PFSK-1 (cell line): ENCODE measurements around the gene DHPS.

Experiments
- FOXP2 ChIP-seq: optimal IDR thresholded peaks from 2 replicates; pipeline ENCODE3; 2011; ENCODE audit warnings: borderline replicate concordance, control low read depth, inconsistent platforms; ENCODE audit not compliant: insufficient read depth; ENCODE audit errors: extremely low read length, extremely low read depth
- POLR2AphosphoS5 ChIP-seq: IDR thresholded peaks from 2 replicates; pipeline ENCODE4 v1.6.1; 2012; ENCODE audit warnings: low read depth, mild to moderate bottlenecking, control low read depth, low read length, moderate library complexity
- SIN3A ChIP-seq: IDR thresholded peaks from 2 replicates; pipeline ENCODE4 v1.6.1; 2012; ENCODE audit warnings: mild to moderate bottlenecking, low read length, moderate library complexity, borderline replicate concordance; ENCODE audit not compliant: insufficient read depth
- TAF1 ChIP-seq: IDR thresholded peaks from 2 replicates; pipeline ENCODE4 v1.6.1; 2012; ENCODE audit warnings: low read length, control low read depth, borderline replicate concordance; ENCODE audit not compliant: insufficient read depth
- TF ChIP-seq, protein P1 (sequence below), 2 experiments: IDR thresholded peaks; 2 replicates each; pipeline versions ENCODE4 v1.6.1 to v1.8.0; 2011 to 2012; ENCODE audit warnings: low read depth in 2 of 2, low read length in 2 of 2, control low read depth in 1 of 2, inconsistent platforms in 1 of 2, mild to moderate bottlenecking in 1 of 2, moderate library complexity in 1 of 2; ENCODE audit not compliant: insufficient read depth in 1 of 2

Gene DHPS

DNA sequence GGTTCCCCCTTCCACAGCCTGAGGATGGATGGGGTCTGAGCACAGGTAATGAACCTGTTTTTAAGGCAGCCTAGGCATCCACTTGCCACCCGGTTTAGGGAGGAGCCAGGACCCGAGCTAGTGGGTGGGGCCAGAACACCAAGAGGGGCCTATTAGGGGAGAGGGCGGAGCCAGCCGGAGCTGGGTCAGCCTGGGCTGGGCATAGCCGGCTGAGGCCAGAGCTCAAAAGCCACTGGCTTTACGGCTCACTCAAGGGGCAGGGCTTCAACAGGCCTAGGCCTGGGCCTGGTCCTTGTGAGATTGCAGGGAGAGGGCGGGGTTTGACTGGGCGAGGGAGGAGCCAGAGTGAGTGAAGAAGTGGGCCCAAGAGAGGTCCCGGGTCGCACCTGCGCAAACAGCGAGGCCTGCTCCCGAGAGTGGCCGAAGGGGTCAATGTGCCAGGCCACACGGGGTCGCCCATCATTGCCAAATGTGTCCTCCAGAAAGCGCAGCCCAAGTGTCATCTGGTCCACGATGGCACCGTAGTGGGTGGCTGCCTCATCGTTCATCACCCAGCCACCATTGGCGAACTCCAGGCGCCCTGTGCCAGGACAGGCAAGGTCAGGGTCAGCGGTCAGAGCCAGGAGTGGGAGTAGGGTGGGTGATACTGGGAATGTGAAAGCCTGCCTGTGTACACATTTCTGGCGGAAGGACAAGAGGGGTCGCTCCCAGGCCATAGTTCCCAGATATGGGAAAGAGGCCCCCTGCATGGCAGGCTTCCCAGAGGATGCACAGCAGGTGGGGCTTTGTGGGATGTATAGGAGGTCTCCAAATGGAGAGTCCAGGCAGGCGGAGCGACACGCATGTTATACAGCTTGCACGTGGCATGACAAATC is 17.0 kb downstream of the DHPS start:
- TF ChIP-seq, protein P1, sequence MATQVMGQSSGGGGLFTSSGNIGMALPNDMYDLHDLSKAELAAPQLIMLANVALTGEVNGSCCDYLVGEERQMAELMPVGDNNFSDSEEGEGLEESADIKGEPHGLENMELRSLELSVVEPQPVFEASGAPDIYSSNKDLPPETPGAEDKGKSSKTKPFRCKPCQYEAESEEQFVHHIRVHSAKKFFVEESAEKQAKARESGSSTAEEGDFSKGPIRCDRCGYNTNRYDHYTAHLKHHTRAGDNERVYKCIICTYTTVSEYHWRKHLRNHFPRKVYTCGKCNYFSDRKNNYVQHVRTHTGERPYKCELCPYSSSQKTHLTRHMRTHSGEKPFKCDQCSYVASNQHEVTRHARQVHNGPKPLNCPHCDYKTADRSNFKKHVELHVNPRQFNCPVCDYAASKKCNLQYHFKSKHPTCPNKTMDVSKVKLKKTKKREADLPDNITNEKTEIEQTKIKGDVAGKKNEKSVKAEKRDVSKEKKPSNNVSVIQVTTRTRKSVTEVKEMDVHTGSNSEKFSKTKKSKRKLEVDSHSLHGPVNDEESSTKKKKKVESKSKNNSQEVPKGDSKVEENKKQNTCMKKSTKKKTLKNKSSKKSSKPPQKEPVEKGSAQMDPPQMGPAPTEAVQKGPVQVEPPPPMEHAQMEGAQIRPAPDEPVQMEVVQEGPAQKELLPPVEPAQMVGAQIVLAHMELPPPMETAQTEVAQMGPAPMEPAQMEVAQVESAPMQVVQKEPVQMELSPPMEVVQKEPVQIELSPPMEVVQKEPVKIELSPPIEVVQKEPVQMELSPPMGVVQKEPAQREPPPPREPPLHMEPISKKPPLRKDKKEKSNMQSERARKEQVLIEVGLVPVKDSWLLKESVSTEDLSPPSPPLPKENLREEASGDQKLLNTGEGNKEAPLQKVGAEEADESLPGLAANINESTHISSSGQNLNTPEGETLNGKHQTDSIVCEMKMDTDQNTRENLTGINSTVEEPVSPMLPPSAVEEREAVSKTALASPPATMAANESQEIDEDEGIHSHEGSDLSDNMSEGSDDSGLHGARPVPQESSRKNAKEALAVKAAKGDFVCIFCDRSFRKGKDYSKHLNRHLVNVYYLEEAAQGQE (IDR thresholded peaks at IDR 0.05; ENCODE audit: insufficient read depth in 1 of 2, low read depth in 2 of 2, low read length in 2 of 2), result no peak

DNA sequence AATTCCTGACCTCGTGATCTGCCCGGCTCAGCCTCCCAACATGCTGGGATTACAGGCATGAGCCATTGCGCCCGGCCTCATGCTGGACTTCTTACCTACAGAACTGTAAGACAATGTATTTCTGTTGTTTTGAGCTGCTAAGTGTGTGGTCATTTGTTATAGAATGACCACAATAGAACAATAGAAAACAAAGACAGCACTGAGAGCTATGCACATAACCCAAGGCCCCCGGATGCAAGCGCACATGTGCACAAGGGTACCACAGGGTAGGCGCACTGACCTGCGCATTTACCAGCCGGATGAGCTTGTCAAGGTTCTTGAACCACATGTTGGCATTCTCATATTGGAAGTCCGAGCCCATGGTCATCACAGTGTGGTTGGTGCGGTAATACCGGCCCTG is 20.7 kb downstream of the DHPS start:
- TF ChIP-seq SIN3A (no peak), TAF1 (no peak), FOXP2 (no peak), POLR2AphosphoS5 (no peak)
- TF ChIP-seq, protein P1 (IDR thresholded peaks at IDR 0.05; ENCODE audit: insufficient read depth in 1 of 2, low read depth in 2 of 2, low read length in 2 of 2), result no peak

DNA sequence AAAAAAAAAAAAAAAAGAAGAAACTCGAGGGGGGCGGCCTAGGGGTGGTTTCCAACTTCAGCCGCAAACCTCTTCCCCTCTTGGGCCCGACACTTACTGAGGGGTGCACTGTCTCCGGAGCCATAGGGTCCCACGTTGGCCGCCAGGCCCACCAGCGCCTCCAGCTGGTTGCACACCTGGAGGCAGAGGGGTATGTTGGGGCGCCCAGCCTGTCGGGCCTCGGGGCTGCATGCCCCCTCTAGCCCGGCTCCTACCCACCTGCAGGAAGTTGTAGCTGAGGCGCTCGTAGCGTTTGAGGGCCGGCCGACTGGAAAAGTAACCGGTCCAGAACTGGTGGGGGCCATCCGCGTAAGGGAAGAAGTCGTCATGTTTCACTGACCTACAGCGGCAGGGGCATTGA is 23.7 kb downstream of the DHPS start:
- TF ChIP-seq FOXP2, result no peak
- no peak for TF ChIP-seq POLR2AphosphoS5

DNA sequence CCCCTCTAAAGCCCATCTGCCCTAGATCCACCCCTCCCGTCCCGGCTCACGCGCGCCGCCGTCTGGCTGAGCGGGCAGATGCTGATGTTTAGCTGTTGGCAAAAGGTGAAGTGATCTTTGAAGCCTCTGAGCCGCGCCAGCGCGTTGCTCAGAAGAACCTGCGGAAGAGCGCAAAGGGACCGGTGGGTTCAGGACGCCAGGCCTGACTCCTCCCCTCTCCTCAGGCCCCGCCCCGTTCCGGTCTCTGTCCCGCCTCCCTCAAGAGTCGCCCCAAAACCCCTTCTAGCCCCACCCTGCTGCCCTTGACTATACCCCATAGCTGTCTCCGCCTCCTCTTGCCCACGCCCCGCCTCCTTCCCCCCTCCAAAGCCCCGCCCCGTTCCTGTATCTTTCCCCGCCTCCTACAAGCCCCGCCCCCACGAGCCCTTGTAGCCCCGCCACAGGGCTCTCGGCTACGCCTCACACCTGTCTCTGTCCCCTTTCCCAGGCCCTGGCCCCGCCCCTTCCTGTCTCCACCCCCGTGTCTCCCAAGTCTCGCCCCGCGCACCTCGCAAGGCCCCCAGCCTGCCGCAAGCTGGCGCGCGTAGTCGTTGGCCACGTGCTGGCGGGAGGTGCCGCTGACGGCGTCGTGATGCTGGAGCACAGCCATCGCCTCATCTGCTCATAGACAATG is 24.6 kb downstream of the DHPS start:
- no peak for TF ChIP-seq SIN3A
- TF ChIP-seq TAF1, result no peak
- TF ChIP-seq FOXP2, result no peak
- TF ChIP-seq, protein P1 (IDR thresholded peaks at IDR 0.05; ENCODE audit: insufficient read depth in 1 of 2, low read depth in 2 of 2, low read length in 2 of 2), result no peak
- no peak for TF ChIP-seq POLR2AphosphoS5

DNA sequence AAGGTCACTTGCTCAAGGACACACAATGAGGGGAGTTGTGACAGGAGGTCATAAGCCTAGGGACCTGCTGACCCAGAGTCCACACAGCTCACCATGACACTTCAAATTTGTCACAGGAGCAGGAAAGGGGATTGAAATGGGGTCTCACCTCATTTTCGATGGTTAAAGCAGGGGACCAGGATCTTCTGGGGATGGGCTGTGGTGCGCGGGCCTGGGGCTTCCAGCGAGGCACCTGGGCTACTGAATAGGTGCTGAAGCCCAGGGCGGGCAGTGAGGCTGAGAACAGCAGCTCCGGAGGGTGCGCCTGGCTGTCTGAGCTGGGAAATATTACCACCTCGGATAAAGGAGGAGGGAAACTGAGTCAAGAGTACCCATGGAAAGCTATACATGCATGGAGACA is 26.1 kb downstream of the DHPS start:
- no peak for TF ChIP-seq TAF1
- TF ChIP-seq POLR2AphosphoS5, result no peak
- no peak for TF ChIP-seq FOXP2
- no peak for TF ChIP-seq SIN3A
- TF ChIP-seq, protein P1 (IDR thresholded peaks at IDR 0.05; ENCODE audit: insufficient read depth in 1 of 2, low read depth in 2 of 2, low read length in 2 of 2), result no peak
